Hematopoietic multipotent progenitor cell treated with erythropoietin and hydrocortisone succinate and interleukin-3 and kit ligand, for 4 days (in vitro differentiated cells): ENCODE results near the gene CRHR1.

Experiments
- DNase-seq: peaks from one replicate; pipeline ENCODE4 v3.0.0-alpha.2; 2015

CRHR1 gene

DNA sequence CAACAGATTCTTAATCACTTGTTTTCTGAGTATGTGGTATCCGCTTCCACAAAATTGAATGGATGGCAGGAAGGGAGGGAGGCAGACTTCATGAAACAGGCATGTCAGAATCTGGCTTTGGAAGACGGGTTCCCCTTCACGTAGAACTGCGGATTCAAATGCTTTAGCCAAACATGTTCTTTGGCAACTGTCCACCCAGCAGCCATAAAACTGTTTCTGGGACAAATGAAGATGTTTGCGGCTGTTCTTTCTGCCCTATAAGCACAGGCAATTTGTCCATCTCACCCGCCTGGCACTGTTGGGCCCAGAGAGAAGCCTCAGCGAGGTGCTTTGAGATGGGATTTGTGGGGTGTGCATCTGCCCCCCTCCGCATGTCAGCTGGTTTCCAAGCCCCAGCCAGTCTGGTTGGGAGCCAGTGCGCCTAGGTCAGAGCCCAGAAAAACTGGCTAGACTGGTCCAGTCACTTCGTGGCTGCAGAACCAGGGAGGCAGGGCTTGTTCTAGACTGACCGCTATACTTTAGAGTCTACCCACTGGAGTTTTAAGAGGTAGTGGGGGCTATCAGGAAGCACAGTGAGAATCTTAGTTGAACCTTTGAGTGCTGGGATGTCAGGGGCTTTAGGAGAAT, 6.3 kb downstream of the CRHR1 start:
- DNase-seq: no peak

DNA sequence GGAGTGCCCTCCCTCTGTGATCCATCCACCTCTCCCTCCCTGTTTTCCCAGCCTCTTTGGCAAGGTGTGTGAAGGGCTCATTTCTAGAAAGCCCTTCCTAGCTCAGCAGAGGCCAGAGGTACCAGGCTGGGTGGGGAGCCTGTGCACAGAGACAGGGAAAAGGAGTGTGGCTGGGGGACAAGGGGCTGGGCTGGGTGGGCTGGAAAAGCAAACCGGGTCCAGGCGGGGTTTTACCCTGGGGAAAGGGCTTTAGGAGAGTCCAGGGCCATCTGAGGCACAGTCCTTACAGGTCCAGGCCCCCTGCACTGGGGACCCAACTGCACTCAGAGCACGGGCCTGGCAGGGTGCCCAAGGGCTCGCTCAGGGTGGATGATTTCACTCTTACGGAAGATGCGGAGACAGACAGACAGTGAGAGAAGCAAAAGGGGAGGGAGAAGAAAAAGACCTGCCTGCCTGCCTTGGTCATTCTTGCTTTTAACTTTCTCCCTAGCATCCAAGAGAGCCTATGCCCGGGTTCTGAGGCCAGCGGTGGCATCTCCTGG, 7.0 kb downstream of the CRHR1 start:
- DNase-seq: no peak

DNA sequence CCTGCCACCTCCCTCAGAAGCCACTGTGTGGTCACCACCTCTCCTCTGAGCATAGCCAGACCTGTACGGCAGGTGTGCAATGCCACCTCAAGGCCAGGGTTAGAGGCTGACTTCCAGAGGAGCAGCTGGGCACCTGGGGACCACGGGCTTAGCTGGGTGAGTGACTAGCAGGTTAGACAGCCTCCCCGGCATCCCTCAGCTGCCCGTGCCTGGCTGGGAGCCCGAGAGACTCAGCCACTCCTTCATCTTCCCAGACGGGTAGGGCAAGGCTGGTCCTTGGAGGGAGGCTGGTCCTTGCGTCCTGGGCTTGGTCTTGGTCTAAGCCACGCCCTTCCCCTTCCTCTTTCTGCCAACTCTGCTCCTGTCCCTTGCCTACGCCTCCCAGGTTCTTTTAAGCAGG, 7.8 kb downstream of the CRHR1 start:
- DNase-seq: no peak

DNA sequence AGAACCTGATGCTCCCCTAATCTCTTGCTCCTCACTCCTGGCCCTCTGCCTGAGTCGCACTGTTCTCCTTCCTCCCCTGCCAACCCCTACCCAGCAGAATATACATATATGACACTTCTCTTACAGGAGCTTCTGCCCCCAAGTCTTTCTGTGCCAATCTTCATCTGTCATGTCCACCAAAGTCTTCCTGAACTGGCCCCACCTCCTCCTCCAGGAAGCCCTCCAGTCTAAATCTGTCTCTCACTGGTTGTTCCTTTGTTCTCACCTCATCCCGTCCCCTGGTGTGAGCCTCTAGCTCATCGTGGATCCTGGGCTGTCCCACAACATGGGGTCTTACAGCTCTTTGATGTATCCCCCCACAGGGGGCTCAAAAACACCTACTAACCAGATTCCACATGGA, 8.3 kb downstream of the CRHR1 start:
- DNase-seq: no peak

DNA sequence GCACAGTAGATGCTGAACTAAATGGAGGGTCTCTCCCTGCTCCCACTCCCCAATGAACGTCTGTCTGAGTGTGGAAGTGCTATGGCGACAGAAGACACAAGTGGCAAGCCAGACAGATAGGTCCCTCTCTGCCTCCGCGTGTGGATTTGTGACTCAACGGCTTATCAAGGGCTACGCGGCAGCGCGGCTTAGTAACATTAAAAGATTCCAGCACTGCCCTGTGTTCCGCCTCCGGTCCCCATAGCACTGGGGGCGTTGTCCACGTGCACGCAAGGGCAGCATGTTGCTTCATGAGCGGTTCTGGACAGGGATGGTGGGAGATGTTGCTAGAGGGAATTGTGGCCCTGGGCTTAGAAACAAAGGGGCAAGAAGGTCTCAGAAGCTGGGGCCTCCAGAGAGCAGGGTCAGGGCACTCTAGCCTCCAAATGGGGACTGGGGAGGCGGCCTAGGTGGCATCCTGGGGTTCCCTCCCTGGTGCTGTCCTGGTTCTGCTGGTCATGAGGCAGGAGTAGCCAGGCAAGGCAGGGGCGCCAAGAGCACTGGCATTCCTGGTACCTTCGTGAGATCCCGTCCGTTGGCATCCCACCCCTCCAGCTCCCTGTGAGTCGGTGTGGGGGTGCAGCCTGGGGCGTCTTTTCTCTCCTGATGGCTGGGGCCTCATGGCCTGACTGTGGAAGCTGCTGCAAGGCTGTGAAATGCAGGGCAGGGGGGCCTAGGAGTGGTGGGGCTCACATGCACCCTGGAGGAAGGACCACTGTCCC, 9.1 kb downstream of the CRHR1 start:
- no peak for DNase-seq

DNA sequence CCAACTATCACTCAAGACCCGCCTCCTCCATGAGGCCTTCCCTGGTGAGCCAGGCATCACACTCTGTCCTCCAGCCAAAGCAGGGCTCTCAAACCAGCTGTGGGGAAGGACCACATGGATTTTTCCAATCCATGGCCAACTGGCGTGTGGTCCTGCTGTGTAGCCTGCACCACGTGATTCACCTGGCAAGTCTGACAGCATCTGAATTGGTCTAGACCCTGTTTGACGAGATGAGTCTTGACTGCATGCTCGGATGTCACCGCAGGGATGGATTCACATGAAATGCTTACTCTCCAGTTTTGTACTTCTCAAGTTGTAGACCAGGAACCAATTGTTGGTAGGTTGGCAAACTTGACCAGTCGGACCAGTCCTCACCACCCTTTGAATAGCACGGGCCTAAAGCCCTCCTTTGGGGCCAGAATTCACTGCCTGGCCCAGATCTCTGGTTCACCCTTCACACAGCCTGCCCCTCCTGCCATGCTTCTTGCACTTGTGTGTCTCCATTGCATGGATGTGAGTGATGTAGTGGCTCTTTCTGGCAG, 9.9 kb downstream of the CRHR1 start:
- no peak for DNase-seq

DNA sequence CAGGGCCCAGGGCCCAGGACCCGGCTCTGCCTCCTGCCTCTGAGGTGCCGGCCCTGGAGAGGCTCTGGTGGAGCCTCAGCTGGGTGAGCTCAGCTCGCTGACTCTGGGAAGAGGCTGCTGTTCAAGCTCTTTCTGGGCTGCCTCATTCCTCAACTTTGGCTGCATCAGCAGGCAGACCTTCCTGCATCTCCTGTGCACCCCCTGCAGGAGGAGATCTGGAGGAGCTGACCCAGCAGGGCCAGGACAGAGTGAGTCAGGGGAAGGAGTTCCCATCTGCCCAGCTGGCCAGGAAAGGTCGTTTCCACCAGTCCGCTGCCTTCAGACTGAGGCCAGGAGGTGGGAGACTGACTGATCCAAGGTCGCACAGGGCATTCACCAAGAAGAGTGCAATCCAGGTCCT, 10.7 kb downstream of the CRHR1 start:
- no peak for DNase-seq

DNA sequence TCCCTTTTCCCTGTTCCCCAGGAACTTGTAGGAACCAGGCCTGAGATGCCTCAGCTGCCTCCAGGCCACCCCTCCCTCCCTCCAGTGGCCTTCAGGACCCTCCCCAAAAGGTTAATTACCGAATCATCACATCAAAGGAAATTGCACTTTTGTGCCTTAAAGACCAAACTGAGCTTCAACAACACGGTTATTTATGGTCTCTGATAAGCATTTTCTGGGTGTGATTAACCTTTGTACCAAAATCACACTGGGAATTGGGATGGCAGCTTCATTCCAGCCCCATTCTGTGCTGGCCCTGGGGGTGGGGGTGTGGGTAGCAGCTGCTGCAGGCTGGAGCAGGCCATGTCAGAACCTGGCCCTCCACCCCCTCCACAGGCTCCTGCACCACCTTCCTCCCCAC, 16.7 kb downstream of the CRHR1 start:
- no peak for DNase-seq

DNA sequence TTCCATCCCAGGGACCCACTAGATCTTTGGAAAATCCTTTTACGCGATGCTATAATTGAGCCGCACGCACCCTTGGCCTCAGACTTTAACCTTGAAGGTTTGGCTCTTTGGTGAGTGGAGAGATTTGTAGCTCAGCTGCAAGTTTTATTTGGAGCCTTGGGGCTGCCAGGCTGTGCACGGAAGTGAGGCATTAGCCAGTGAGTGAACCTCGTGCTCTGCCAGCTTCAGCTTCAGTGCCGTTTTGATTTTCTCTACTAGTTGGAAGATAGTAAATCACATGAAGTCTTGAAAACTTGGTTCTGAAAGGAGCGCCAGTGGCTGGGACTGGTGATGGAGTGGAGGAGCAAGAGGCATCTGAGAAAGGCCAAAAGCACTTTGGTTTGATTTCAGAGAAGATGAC, 17.3 kb downstream of the CRHR1 start:
- no peak for DNase-seq

DNA sequence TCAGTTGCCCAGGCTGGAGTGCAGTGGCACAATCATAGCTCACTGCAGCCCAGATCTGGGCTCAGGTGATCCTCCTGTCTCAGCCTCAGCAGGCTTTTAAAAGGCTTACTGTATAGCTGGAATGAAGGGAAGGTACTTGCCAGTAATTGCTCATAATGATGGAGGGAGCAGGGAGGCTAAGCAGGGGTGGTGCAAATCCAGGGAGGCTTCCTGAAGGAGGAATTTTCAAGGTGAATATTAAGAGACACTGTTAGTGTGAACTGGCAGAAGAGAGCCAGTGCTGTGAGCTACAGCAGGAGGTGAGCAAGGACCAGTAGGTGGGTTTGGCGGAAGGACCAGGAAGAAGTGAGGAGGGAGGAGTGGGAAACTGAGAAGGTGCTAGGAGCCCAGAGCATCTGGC, 24.7 kb downstream of the CRHR1 start:
- DNase-seq: no peak

DNA sequence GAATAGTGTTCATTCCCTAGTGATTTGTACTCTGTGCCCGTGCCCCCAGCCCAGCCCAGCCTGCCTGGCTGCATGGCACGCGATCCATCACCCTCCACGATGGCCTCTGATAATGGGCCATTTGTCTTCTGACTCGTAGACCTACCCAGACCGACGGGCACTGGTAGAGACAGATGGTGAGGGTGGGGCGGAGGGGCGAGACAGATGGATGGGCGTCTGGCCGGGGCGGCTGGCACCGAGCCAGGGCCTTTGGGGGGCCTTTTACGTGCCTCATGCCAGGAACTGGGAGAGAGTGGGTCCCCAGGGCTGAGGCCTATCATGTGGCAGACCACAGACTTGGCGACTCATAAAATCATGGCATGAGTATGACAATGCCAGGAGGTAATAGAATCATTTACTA, 25.4 kb downstream of the CRHR1 start:
- no peak for DNase-seq

DNA sequence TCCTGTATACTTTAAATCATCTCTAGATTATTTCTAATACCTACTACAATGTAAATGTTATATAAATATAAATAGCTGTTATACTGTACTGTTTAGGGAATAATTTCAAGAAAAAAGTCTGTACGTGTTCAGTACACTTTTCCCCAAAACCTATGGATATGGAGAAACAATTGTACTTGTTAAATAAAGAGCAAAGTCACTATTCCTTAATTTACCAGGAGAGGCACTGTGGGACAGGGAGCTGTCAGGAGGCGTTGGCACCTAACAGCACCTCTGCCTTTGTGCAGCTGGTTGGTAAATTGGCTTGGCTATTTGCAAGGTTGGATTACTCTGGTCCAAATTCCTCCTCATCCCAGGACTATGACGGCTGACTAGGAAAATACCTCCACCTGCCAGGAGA, 28.0 kb downstream of the CRHR1 start:
- peak; percentile 45 for DNase-seq

DNA sequence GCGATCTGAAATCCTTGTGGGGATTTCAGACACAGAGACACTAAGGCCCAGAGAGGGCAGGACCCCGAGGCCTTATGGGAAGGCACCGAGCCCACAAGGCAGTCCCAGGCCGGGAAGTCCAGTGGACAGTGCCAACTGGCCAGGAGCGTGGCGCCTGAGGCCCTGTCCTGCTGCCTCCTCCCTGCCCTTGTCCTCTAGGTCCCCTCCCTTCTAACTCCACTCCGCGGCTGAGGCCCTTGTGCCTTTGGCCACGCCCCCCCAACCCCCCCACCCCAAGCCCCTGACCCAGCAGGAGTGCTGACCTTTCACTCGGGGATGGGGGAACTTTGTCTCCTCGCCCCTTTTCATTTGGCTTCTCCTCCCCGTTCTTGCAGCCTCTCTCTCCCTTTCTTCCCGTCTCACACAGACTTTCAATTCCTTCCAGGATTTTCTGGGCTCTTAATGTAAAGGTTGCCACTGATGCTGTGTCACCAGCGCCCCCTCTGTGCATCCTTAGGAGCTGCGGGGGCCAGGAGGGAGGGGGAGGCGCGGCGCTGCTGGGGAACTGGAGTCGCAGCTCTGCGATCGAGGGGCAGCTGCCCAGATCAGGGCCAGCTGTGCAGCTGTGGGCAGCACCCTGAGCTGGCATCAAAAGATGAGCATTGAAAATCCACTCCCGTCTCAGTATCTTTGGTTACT, 29.1 kb downstream of the CRHR1 start:
- peak; percentile 21 for DNase-seq

DNA sequence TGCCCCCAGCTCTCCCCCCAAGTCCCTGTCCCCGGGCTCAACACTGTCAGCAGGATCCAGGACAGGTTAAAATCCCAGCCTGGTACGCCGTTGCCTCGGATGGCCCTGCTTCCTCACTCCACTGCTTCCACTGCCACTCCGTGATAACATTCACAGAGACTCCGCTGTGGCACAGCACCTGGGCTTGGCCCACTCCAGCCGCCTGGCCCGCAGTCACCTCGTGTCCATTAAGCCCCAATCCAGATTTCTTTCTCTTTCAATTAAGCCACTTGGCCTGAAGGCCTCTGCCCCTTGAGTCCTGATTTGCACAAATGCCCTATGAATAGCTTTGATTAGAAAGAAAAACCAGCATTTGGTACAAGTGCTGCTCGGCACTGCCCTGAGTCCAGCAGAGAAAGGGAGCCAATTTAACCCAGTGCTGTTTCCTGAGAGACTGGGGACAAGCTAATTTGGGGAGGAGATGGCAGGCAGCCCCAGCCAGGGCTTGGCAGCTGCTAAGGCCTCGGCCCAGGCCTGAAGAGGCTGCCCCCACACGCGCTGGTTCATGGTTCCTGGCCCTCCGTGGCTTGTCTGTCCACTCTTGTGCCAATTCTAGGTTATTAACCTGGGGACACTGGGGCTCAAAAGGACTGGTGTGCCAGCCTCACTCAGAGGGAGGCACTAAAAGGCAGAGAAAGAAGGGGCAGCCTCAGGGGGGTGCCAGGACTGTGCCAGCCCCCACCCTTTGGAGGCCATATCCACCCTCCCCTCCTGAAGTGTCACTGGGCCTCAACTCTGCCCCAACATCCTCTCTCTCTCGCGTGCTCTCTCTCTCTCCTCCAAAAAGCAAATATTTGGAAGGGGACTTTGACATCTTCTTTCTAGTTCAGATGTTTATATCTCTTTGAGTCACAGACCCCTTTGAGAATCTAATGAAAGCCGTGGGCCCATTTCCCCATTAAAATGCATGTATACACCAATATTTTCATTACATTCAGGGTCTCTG, 30.8 kb downstream of the CRHR1 start:
- DNase-seq: no peak

DNA sequence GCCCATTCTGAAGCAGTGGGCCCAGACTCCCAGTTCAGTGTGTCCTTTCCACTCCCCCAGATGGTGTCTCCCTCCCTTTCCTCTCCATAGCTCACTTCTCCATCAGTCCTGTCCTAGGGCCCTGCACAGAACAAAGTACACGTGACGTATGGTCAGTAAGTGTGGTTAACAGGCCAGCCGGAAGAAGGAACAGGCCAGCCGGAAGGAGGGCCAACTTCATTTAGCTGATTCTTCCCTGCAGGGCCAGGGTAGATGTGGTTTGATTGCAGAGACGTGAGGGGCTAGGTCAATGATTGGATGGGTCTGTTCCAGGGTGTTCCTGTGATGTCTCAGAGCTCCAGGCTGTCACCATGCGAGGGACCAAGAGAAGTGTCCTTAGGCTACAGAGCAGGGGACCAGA, 31.6 kb downstream of the CRHR1 start:
- DNase-seq: no peak

DNA sequence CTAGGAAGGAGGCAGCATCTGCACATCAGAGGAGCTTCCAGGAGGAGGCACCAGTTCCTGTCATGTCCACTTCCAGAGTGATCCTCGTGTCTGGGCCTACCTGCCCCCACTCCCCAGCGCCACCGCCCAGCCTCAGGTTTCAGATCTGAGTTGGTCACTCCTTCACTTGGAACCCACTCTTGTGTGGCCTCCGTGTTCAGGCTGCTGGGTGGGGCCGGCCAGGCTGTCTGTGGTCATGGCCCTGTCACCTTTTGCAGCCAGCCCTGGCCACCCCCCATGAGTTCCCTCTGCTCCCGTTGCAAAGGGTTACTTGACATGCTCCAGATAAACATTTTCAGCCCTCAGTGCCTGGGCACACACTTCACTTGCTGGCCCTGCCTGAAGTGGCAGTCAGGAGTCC, 33.9 kb downstream of the CRHR1 start:
- DNase-seq: no peak

DNA sequence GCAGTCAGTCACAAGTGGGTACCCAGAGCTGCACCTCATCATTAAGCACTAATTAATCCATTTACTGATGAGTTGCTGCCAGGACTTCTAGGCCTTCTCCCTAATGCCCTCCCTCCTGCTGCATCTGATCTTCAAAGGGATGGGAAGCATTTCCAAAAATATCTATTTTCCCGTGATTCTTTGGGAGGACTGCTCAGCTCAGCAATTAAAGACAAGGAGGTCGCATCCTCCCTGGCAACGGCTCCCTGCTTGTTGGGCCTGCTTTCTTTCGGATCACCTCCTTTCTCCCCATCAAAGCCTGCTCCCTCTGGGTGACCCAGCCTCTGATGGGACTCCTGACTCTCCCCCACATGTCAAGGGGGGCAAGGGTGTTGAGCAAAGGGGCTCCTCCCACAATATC, 34.6 kb downstream of the CRHR1 start:
- no peak for DNase-seq

DNA sequence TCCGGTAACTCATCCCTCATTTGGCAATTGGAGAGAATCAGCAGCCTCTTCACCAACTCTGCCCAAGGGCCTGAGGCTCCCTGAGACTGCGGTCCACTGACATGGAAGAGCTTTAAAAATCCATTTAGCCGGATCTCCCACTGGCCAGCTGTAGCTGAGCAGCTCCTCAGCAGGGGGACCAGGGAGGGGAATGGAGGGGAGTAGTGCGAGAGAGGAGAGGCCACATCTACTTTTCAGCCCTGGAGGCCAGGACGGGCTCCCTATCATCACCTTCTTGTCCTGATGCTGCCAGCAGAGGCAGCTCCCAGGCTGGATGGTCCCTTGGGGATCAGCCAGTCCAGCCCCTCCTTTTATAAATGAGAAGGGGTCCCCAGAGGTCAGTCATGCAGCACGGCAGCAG, 35.5 kb downstream of the CRHR1 start:
- DNase-seq: no peak

DNA sequence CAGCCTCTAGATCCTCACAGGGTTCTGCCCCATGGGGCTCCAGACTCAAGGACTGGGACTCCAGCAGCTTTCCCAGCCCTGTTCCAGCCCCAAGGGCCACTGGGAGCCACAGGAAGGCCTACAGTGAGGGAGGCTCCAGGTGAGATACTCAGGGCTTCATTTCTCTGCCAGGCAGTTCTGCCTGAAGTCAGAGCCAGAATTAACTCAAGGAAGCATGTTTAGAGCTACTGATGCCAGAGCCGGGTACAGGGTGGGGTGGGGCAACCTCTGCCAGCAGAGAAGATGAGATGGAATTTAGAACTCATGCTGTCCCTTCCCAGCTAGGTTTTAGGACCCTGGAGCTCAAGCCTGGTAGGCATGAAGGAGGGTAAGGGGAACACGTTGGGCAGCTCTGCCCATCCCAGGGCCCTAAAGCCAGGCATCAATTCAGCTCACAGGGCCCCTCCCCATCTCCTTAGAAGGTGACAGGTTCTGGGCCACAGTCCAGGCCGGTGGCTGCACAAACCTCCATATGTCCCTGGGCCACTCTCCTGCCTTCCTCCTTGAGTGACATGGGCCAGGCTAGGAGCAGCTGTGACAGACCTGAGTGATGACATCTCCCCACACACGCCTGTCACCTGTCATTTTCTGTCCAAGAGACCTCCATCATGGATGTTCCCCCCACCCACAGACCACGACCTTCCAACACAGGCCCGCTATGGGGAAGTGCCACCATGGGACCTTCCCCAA, 36.1 kb downstream of the CRHR1 start:
- DNase-seq: no peak

DNA sequence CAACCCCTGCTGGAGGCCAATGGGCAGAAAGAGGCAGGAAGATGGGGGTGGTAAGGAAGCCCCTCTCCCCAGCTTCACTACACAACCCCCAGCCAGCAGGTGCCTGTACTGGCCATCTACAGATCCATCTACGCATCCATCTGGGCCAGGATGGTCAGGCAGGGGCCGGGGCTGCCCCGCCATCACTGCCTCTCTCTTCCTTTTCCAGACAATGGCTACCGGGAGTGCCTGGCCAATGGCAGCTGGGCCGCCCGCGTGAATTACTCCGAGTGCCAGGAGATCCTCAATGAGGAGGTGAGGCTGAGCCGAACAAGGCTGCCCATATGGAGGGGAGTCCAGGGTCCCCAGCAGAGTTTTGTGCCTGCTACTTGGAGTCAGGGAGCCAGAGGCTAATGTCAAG, 37.0 kb downstream of the CRHR1 start:
- DNase-seq: no peak

DNA sequence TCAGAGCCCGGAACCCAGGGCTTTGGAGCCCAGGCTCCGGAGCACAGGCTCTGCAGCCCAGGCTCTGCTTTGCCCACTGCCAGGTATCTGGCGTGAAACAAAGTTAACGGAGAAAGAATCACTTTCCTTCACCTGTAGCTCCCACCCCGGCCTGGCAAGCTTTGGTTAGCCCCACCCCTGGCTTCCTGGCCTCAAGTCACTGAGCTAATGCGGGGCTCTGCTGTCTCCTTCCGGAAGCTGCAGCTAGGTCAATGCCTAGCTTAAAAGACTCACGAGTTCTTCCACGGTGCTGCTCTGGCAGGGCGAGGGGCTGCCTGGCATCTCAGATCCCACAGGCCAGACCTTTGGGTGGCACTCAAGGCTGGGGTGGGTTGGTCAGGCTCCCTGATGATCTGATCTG, 39.5 kb downstream of the CRHR1 start:
- DNase-seq: no peak

DNA sequence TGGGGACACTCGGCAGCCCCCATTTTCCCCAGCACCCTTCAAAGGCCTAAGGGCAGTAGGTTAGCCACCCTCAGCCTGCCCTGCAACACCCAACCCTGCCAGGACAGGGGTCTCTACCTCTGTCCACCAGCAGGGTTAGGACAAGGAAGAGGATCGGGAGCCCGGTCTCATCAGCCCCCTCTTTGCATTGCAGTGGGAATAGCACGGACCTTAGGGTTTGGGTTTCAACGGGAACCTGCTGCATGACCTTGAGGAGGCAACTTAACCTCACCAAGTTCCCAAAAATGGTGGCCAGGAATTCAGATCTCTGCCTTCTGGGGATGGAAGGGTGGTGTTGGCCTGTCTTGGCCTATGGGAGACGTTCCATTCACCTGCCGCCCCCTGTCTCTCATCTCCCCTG, 40.4 kb downstream of the CRHR1 start:
- DNase-seq: no peak
